DND-41 (cell line): ENCODE results near the gene FANK1.
"Not testable (repeated sequence)": the region's sequence is repeated elsewhere in the genome, so short reads cannot be mapped to it uniquely, and the experiment has no call there.

Experiments used
- EZH2 ChIP-seq: IDR thresholded peaks from 3 replicates; pipeline ENCODE4 v1.6.1; 2012; ENCODE audit warnings: borderline replicate concordance, low read depth, mild to moderate bottlenecking, moderate library complexity, low read length, inconsistent platforms; ENCODE audit not compliant: severe bottlenecking
- TF ChIP-seq, protein P1 (sequence below): IDR thresholded peaks from 2 replicates; pipeline ENCODE4 v1.5.1; 2012; ENCODE audit warnings: borderline replicate concordance, low read length, moderate library complexity, mild to moderate bottlenecking; ENCODE audit not compliant: poor library complexity, severe bottlenecking; ENCODE audit errors: extremely low read depth

DNA sequence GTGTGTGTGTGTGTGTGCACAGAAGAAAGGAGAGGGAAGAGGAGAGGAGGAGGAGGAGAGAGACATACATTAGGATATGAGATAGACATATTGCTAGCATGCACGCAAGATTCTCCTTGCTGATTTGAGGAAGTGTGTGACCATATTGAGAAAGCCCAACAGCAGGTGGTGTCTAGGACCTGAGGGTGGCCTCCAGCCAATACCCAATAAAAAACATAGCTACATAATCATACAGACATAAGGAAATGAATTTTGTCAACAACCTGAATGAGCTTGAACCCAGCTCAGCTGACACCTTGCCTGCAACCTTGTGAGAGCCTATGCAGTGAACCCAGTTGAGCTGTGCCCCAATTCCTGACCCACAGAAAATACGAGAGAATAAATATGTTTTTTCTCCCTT lies 11.2 kb downstream of the FANK1 start:
- TF ChIP-seq, protein P1, sequence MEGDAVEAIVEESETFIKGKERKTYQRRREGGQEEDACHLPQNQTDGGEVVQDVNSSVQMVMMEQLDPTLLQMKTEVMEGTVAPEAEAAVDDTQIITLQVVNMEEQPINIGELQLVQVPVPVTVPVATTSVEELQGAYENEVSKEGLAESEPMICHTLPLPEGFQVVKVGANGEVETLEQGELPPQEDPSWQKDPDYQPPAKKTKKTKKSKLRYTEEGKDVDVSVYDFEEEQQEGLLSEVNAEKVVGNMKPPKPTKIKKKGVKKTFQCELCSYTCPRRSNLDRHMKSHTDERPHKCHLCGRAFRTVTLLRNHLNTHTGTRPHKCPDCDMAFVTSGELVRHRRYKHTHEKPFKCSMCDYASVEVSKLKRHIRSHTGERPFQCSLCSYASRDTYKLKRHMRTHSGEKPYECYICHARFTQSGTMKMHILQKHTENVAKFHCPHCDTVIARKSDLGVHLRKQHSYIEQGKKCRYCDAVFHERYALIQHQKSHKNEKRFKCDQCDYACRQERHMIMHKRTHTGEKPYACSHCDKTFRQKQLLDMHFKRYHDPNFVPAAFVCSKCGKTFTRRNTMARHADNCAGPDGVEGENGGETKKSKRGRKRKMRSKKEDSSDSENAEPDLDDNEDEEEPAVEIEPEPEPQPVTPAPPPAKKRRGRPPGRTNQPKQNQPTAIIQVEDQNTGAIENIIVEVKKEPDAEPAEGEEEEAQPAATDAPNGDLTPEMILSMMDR: not testable (repeated sequence)
- TF ChIP-seq EZH2: not testable (repeated sequence)
